Right lobe of liver (tissue), 6 donors: ENCODE measurements around the gene IRF4. TPM values are rescaled to one million over a fixed set of nuclear protein-coding genes. Genes with fewer than 3 reads are reported as not detected.

Source experiments
- ATAC-seq, 4 donors: fragments of 200-7000 bp; cut with Tn5 transposase; one replicate each; pipeline ENCODE4 v1.9.1; 2020; ENCODE audit warnings: mild to moderate bottlenecking in 4 of 4, moderate library complexity in 4 of 4
- DNase-seq, 3 donors: peaks; one replicate each; pipeline ENCODE4 v3.0.0-alpha.2; 2020
- H3K27ac ChIP-seq, 3 donors: fragments of 200-600 bp; one replicate each; pipeline ENCODE4 v1.8.0; 2022
- H3K27me3 ChIP-seq, 2 donors: fragments of 200-600 bp; one replicate each; pipeline ENCODE4 v1.8.0; 2022
- H3K36me3 ChIP-seq, 4 donors: fragments of 200-600 bp; sonication (generic) in 1 of 4; one replicate each; pipeline versions ENCODE4 v1.5.1 to v1.8.0; 2017 to 2022; ENCODE audit warnings: control low read depth in 1 of 4
- H3K4me1 ChIP-seq, 4 donors: fragments of 200-600 bp; sonication (generic) in 1 of 4; one replicate each; pipeline versions ENCODE4 v1.5.1 to v1.8.0; 2017 to 2022; ENCODE audit warnings: control low read depth in 1 of 4
- H3K4me3 ChIP-seq, 3 donors: fragments of 200-600 bp; one replicate each; pipeline ENCODE4 v1.8.0; 2022
- H3K9me3 ChIP-seq, 4 donors: fragments of 200-600 bp; sonication (generic) in 1 of 4; one replicate each; pipeline versions ENCODE4 v1.5.1 to v1.8.0; 2017 to 2022; ENCODE audit warnings: control low read depth in 1 of 4
- POLR2A ChIP-seq: fragments of 450-650 bp; IDR thresholded peaks from one replicate; pipeline ENCODE4 v1.6.1; 2017; ENCODE audit warnings: antibody characterized with exemption, mild to moderate bottlenecking
- WGBS: methylation state at CpG from one replicate; pipeline ENCODE4 v1.1.6; 2018; ENCODE audit warnings: low coverage, low lambda C conversion rate; ENCODE audit not compliant: insufficient coverage; ENCODE audit errors: missing lambda C conversion rate; 5-methylcytosine and 5-hydroxymethylcytosine counted together
- intact Hi-C, 2 donors: fragments of 100-400 bp; cut with DNase I; formaldehyde crosslinking; loops; one replicate each; pipeline versions ENCODE4 v1.11.2 to v1.14.1; 2022
- total RNA-seq, 6 experiments: library from RNA; depleted of rRNA in 2 of 6; stranded (reverse); fragments of >200 nt in 2 of 6; fragmentation: NEBNext Ultra II Directional in 3 of 6; extraction: Animal tissue kit (Norgen Biotek cat#: 25700) in 3 of 6; gene quantifications; one replicate each; pipeline versions ENCODE4 v1.1.0 to v1.2.4, GENCODE V29; 2016 to 2023
- TF ChIP-seq, protein P1 (sequence below), 4 donors: fragments of 200-600 bp in 3 of 4; fragments of 450-650 bp in 1 of 4; IDR thresholded peaks; one replicate each; pipeline versions ENCODE4 v1.5.1 to v1.8.0; 2016 to 2022; ENCODE audit warnings: antibody characterized with exemption in 4 of 4, mild to moderate bottlenecking in 2 of 4
- donor health status: DM: no; HTN: yes; CAD: no.
- donor health status: DM: no; HTN: no; CAD: no.
- donor health status: DM: no; HTN: no; CAD: no.
- donor health status: DM: no; HTN: yes; CAD: no.
- donor health status: DM: no; HTN: yes; CAD: no.

Gene IRF4
- total RNA-seq, 6 experiments from 2014 or later: 0.24 to 5.0 (median 1.6) TPM

- H3K4me3 ChIP-seq: no peak overlapping the region
- no peak overlapping the region for H3K27ac ChIP-seq
- H3K4me1 ChIP-seq: peaks cover 0 to 29% (median 6%) of the 10 kb centered on the region in 4 donors
- no peaks in the 10 kb centered on the region for H3K36me3 ChIP-seq
- ATAC-seq: peak in 1 of 4 donors; percentile 3
- intact Hi-C loops: no loop called here
- H3K27me3 ChIP-seq: no peaks in the 10 kb centered on the region
- peak in 2 of 3 donors; percentile 20 to 54 for DNase-seq
- H3K9me3 ChIP-seq: no peaks in the 10 kb centered on the region
- TF ChIP-seq POLR2A: no peak
- TF ChIP-seq, protein P1, sequence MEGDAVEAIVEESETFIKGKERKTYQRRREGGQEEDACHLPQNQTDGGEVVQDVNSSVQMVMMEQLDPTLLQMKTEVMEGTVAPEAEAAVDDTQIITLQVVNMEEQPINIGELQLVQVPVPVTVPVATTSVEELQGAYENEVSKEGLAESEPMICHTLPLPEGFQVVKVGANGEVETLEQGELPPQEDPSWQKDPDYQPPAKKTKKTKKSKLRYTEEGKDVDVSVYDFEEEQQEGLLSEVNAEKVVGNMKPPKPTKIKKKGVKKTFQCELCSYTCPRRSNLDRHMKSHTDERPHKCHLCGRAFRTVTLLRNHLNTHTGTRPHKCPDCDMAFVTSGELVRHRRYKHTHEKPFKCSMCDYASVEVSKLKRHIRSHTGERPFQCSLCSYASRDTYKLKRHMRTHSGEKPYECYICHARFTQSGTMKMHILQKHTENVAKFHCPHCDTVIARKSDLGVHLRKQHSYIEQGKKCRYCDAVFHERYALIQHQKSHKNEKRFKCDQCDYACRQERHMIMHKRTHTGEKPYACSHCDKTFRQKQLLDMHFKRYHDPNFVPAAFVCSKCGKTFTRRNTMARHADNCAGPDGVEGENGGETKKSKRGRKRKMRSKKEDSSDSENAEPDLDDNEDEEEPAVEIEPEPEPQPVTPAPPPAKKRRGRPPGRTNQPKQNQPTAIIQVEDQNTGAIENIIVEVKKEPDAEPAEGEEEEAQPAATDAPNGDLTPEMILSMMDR (IDR thresholded peaks at IDR 0.05): no peak
- WGBS: 68% methylated on average over 17 of the region's 20 CpGs
These were observed 32.1 kb upstream of the IRF4 start for GRCh38 chr6:359261-360035.

- no peaks in the 10 kb centered on the region for H3K27me3 ChIP-seq
- WGBS: 69% methylated on average over 5 of the region's 5 CpGs
- no peak for TF ChIP-seq POLR2A
- TF ChIP-seq, protein P1 (IDR thresholded peaks at IDR 0.05): no peak
- DNase-seq (no peak), ATAC-seq (no peak)
- no peaks in the 10 kb centered on the region for H3K9me3 ChIP-seq
- H3K4me3 ChIP-seq: no peak overlapping the region
- peaks cover 0 to 22% (median 6%) of the 10 kb centered on the region in 4 donors for H3K4me1 ChIP-seq
- peak overlapping the region in 1 of 3 donors; percentile 96 for H3K27ac ChIP-seq
- no peaks in the 10 kb centered on the region for H3K36me3 ChIP-seq
- intact Hi-C loops: no loop called here
These were observed 31.2 kb upstream of the IRF4 start for GRCh38 chr6:360349-360748.

DNA sequence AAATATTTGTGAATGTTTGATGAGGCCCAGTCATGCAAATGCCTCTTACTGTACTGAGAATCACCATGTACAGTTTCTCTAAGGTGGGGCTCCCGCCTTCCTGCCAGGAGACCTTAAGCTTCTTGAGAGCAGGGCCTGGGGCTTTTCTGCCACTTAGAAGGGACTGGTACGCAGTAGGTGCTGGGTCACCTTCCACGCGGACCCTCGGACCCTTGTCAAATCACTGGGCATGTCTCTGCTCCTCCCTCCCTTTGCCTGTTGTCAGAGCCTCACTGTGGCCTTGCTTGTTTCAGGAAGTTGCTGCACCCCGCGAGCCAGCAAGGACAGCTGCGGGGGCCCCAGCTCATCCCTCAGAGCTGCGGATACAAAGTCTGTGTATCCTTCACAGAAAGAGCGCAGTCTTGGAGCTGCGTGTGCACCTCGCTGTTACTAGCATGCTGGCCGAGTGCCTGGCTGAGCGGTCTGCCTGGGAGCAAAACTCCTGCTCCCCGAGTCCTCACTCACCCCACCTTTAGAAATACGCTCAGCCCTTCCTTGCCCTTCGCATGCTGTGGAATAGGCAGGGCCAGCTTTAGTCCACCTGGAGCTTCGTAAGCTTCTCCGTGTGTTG lies 30.7 kb upstream of the IRF4 start:
- H3K4me1 ChIP-seq: peaks cover 0 to 17% (median 4%) of the 10 kb centered on the region in 4 donors
- no peak overlapping the region for H3K4me3 ChIP-seq
- no peaks in the 10 kb centered on the region for H3K9me3 ChIP-seq
- H3K27ac ChIP-seq: peak overlapping the region in 1 of 3 donors; percentile 96
- DNase-seq (peak in 1 of 3 donors; percentile 62), ATAC-seq (peak in 1 of 4 donors; percentile 28)
- 67% methylated on average over 15 of the region's 19 CpGs for WGBS
- H3K27me3 ChIP-seq: no peaks in the 10 kb centered on the region
- intact Hi-C loops: no loop called here
- no peaks in the 10 kb centered on the region for H3K36me3 ChIP-seq
- no peak for TF ChIP-seq POLR2A
- TF ChIP-seq, protein P1 (IDR thresholded peaks at IDR 0.05): no peak

- ATAC-seq (peak; percentile 46 to 74 (median 62)), DNase-seq (peak in 1 of 3 donors; percentile 62)
- Histone ChIP-seq H3K36me3 (no peaks in the 10 kb centered on the region), H3K27ac (peak overlapping the region in 2 of 3 donors; percentile 58 to 96), H3K27me3 (no peaks in the 10 kb centered on the region), H3K4me3 (no peak overlapping the region), H3K4me1 (peaks cover 0 to 12% (median 4%) of the 10 kb centered on the region in 4 donors), H3K9me3 (no peaks in the 10 kb centered on the region)
- TF ChIP-seq, protein P1 (IDR thresholded peaks at IDR 0.05): no peak
- TF ChIP-seq POLR2A: no peak
- intact Hi-C loops: no loop called here
- 57% methylated on average over 16 of the region's 16 CpGs for WGBS
These were observed 30.0 kb upstream of the IRF4 start for GRCh38 chr6:361411-362132.
